HG02938 (cell line): ENCODE results near the gene KCNQ5.
"Not testable (repeated sequence)": the region's sequence is repeated elsewhere in the genome, so short reads cannot be mapped to it uniquely, and the experiment has no call there.

Experiments used
- ATAC-seq: cut with Tn5 transposase; IDR thresholded peaks from one replicate; pipeline ENCODE4 v1.9.1; 2021; ENCODE audit warnings: mild to moderate bottlenecking, moderate library complexity; ENCODE audit not compliant: unreplicated experiment

Gene KCNQ5

DNA sequence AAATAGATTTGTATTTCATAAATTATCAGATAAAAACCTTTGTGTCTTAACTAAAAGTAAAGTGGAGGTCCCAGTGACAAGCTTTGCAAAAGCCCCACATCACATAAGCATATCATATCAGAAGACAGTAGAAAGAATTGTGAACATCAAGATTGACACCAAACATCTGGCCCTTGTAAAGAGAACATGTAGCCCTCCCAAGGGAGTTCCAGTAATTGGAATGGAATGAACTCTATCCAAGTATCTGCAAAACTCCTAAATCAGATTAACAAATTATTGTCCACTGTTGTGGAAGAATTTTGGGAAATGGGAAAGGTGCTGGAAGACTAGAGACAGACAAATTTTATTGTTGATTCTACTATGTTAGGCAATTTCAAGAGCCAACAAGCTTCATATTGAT lies 268.8 kb downstream of the KCNQ5 start:
- no peak for ATAC-seq

GRCh38 chr6:72892901-72893300 lies 271.0 kb downstream of the KCNQ5 start:
- no peak for ATAC-seq

- no peak for ATAC-seq
Measured at GRCh38 chr6:72894091-72894490, 272.2 kb downstream of the KCNQ5 start.

- not testable (repeated sequence) for ATAC-seq
Measured at GRCh38 chr6:72898313-72898712, 276.4 kb downstream of the KCNQ5 start.

GRCh38 chr6:72905705-72906478 lies 284.0 kb downstream of the KCNQ5 start:
- ATAC-seq = no peak

- no peak for ATAC-seq
Measured at GRCh38 chr6:72911463-72912155, 289.7 kb downstream of the KCNQ5 start.

DNA sequence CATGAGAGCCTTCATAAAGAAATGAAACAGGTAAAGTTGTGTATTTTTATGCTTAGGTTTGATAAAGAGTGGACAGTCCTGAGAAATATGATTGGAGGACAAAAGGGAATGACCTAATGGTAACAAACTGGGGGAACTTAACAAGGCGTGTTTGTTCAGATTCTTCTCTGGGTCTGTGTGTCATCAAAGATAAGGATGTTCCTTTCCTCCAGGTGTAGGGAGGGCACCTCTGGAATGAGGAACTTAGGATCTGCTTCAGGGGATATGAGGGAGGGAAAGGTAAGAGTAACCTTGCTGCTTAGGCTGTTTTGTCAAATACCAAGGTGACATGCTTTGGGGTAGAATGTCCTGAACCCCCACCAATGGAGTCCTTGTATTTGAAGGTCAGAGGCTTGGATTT lies 291.9 kb downstream of the KCNQ5 start:
- ATAC-seq = no peak

DNA sequence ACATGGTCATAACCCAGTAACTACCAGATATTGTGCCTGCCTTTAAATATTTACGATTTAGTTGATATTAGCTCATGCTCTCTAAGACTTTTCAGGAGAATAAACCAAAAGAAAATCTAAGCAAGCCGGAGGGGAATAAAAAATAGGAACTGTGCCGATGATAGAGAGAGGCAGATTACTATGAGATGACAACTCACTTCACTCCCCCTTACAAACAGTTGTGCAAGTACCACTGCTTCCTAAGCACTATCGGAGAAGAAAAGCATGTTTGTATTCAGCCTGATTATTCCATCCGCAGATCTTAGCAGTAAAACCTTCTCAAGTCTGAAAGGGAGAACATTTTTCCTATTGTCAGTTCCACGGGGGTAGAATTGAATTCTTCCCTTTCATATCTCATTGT lies 294.4 kb downstream of the KCNQ5 start:
- ATAC-seq = no peak

- no peak for ATAC-seq
Measured at GRCh38 chr6:72916906-72917305, 295.0 kb downstream of the KCNQ5 start.

DNA sequence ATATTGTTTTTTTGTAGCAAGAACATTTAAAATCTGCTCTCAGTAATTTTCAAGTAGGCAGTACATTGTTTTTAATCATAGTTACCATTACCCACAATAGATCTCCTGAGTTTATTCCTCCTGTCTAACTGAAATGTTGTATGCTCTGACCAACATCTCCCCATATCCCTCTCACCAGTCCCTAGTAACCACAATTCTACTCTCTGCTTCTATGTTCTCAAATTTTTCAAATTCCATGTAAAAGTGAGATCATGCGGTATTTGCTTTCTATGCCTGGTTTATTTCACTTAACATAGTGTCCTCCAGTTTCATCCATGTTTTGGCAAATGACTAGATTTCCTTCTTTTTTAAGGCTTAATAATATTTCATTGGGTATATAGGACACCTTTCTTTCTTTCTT lies 300.5 kb downstream of the KCNQ5 start:
- no peak for ATAC-seq

DNA sequence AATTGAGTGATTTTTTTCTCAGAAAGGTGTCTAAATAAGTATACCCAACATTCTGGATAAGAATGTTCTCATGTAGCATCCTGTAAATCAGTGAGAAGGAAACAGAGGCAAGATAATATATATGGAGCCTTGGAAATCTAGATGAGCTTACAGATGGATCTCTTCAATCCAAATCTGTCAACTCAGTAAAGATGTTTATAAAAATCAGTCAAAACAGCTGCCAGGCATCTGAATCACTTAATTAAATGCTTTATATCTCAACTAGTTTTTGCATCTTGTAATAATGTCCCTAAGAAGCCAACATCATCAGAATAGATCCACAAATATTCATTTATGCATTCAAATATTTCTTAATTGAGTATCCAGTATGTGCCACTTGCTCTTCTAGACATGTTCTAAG lies 303.3 kb downstream of the KCNQ5 start:
- ATAC-seq = no peak

- no peak for ATAC-seq
Measured at GRCh38 chr6:72930556-72931132, 308.8 kb downstream of the KCNQ5 start.

DNA sequence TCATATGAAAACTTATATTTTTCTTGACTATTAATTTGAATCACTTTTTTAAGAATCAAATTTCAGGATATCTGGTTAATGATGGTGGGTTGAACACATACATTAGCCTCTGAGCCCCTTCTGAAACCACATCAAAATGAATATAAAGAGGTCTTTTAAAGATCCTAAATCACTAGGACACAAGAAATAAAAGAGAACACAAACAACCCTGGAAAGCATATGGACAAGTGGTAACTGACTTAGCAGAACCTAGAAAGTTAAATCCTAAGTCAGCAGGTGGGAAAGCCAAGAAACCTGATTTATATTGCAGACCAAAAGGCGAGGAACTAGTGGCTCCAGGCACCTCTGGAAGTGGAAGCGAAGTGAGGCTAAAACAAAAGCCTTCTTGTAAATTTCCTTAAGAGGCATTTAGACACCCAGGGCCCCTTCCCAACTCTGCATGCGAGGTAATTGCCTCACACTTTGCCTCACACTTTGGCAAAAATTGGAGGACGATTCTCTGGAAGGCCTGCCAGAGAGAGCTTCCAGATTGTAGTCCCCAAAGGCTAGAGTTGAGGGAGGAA lies 309.5 kb downstream of the KCNQ5 start:
- ATAC-seq = no peak

DNA sequence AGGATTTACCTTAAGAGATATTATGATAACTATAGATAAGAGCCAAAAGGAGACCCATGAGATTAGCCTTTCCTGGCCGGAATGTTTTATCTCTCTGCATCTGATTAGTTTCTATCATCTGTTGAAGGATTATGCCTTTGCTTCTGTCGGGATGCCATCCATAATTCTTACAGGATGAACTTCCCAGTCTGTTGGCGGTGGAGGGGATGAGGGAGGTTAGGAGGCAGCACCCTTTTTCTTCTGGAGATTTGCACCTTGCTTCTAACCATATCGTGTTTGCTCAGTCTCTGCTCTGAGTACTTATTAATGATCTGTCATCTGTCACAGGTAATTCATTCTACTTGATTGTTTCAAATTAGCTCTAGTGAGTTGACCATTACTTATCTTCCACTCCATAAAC lies 311.4 kb downstream of the KCNQ5 start:
- ATAC-seq = no peak

DNA sequence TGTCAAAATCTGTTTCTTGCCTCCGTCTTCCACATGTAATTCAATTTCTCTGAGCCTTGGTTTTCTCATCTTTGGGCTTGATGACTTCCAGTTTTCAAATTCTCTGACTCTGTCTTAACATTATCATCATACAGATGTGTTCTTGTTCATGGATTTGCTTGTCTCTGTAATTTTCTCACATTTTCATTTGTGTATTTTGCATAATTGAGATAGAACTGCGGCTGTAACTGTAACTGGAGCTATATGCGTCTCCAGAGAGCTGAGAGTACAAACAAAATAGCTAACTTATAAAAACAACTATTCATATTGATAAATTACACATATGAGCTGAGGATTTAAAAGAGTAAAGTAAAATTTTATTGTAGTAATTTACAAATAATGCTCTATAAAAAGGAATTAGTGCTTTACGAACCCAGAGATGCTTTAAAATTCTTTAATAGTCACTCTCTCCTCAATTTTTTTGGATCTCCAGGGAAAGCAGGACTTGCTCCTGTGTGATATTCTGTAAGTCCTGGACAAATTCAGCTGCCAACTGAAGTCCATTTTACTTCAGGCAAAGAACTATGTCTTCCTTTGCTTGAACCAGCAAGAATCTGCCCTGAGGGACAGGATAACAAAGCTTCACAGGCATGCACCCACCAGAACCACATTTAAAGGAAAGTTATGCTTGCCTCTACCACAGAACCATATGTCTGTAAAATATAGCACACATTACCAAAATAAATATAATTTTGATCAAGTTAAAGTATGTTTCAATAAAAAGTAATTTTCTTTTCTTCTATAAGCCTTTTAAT lies 315.1 kb downstream of the KCNQ5 start:
- no peak for ATAC-seq

GRCh38 chr6:72938104-72938503 lies 316.2 kb downstream of the KCNQ5 start:
- no peak for ATAC-seq

DNA sequence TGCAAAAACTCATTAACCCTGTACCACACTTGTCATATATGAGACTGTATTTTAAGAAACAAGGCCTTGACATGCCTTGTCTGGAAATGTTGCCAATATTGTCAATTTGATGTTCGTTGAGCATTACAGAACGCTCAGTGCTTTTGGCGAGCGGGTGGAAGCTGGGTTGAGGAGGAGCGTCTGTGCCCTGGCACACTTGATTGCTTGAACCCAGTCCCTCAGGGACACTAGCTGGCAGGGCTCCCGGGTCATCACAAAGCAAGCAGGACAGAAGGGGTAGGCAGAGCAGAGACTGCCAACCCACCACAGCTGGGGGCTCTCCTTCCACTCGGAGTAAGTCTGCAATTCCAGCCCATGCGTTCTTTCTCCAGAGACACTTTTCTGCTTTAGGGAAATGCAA lies 317.1 kb downstream of the KCNQ5 start:
- ATAC-seq = no peak

DNA sequence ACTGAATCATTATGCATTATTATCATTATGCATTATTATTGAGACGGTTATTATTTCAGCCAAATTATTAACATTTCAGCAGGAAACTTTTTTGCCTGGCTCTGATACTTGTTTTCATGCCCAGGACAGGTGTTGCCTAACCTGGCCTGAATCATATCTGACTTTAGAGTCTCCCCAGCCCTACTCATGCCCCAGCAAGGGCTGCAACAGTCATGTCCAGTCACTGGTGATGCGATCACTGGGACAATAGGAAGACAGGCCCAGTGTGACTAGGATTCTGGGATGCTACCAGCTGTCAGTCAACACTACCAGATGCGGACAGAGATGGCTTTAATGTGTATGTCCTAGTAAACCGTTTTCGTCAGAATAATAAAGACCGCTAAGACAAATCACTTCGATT lies 318.4 kb downstream of the KCNQ5 start:
- ATAC-seq = no peak

DNA sequence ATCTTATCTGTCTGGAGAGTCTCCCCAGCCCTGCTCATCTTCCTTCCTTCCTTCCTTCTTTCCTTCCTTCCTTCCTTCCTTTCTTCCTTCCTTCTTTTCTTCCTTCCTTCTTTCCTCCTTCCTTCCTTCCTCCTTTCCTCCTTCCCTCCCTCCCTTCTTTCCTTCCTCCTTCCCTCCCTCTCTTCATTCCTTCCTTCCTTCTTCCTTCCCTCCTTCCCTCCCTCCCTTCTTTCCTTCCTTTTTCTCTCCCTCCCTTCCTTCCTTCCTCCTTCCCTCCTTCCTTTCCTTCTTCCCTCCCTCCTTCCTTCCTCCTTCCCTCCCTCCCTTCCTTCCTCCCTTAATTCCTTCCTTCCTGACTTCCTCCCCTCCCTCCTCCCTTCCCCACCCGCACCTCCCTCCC lies 319.4 kb downstream of the KCNQ5 start:
- no peak for ATAC-seq

- no peak for ATAC-seq
Measured at GRCh38 chr6:72941751-72942150, 319.9 kb downstream of the KCNQ5 start.

DNA sequence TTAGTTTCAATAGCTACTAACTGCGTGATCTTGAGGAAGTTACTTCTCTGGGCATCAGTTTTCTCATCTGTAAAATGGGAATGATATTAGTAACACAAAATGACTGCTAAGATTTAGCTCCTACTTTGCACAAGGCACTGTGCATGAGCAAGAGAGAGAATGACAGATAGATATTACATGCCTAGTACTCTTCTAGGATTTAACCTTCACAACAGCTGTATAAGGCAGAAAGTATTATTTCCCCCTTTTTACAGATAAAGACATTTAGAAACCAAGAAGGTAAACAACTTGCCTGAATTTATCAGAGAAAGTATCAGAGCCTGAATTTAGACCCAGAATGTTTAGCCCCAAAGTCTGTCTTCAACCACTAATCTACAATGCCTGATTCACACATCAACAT lies 321.8 kb downstream of the KCNQ5 start:
- ATAC-seq = no peak
